Stimulated activated CD4-positive, alpha-beta T cell treated with anti-CD3 and anti-CD28 coated beads, Interleukin-1b, Interleukin-23, amount 100 ng/mL, for 4 hours (primary cell): ENCODE measurements around the gene CEACAM7.
"Not testable (repeated sequence)": the region's sequence is repeated elsewhere in the genome, so short reads cannot be mapped to it uniquely, and the experiment has no call there.

ENCODE experiments used
- DNase-seq, 2 donors: peaks; one replicate each; pipeline ENCODE4 v3.0.0-alpha.2; 2020; ENCODE audit warnings: low read depth in 2 of 2

The CEACAM7 gene

GRCh38 chr19:41688098-41688497 lies at the start of gene CEACAM7:
Gene CEACAM7 (minus strand): TSS chr19:41688270. CDS start chr19:41688165, 105 bp downstream.
- no peak for DNase-seq

DNA sequence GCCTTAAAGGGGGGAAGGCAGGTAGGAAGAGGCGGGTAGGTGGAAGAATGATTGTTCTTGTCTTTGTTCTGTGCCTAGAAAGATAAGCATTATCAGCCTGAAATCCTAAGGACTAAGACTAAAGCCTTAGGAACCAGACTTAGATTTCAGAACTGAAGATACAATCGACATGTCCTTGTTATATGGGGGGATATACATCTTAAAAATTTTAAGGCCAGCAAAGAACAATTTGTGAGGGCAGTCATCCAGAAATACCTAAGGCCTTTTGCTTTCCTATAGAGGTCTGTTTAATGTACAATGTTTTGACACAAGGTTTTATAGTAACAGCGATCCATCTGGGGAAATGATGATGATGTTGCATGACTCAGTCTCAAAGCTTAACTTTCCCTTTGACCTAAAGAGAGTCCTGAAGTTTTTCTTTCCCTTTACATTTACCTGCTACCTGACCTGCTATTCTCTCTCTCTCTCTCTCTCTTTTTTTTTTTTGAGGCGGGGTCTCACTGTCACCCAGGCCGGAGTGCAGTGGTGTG lies 47.1 kb upstream of the CEACAM7 start:
- no peak for DNase-seq

- no peak for DNase-seq
Observed at GRCh38 chr19:41734585-41734984, 46.5 kb upstream of the CEACAM7 start.

- no peak for DNase-seq
Observed at GRCh38 chr19:41734156-41734555, 46.1 kb upstream of the CEACAM7 start.

DNA sequence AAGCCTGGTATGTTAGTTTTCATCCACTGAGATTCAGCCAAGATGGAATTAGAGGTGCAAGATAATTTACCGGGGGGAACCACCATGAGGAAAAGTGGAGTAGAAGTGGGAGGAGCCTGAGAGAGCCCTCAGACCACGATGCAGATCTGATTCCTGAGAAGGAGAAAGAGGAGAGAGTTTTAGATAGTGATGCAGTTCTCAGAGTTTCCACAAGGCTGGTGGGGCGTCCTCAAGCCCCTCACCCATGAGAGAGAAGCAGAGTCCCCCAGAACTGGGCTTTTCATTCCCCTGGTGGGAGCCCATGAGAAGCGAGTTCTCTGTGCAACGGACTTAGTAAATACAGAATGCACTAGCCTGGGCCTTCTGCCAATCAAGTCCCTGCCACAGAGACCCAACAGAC lies 38.4 kb upstream of the CEACAM7 start:
- DNase-seq, result no peak

DNA sequence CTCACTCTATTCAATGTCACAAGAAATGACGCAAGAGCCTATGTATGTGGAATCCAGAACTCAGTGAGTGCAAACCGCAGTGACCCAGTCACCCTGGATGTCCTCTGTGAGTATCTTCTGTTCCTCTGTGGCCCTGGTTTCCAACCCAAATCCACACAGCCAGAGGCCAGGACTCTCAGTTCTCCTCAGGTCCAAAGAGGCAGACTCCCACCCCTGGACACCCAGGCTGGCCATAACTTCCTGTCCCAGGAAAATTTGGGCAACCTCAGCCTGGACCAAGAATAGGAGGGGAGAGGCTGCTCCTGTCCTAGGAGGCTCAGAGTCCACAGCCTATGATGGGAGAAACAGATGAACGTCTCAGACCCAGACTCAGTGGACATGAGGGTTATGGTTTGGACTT lies 32.0 kb upstream of the CEACAM7 start:
- no peak for DNase-seq

DNA sequence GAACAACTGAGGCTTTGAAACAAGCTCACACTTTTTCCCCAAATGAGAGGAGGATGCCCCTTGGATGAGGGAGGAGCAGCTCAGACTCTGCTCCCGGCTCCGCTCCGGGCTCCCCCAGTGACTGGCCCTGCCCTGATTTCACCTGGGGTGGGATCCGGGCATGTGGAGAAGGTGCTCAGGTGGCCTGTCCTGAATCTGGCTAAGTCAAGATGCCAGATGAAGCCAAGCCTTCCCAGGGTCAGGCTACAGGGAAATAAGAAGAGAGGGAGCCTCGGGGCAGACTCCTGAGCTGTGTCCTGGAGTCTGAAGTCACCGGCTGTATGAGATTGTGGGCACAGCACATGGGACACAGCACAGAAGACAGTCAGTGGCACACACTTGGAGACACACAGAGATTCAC lies 30.7 kb upstream of the CEACAM7 start:
- DNase-seq, result no peak

DNA sequence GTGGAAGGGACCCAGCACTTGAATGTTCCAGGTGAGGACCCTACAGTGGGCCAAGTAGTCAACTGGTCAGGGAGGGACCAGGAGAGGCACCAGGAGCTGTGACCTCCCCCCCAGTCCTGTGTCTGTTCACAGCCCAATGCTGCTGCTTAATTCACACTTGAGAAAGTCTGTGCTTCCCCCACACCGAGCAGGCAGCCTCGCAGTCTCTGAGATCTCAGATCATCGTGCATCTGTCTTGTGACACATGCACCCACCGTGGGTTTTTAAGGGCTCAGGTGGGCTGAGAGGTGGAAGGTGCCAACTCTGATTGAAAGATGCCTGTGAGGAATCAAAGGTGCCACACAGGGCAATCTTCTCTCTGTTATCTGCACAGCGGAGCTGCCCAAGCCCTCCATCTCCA lies 26.5 kb upstream of the CEACAM7 start:
- DNase-seq, result no peak

- DNase-seq, result no peak
Observed at GRCh38 chr19:41711376-41712261, 23.5 kb upstream of the CEACAM7 start.

DNA sequence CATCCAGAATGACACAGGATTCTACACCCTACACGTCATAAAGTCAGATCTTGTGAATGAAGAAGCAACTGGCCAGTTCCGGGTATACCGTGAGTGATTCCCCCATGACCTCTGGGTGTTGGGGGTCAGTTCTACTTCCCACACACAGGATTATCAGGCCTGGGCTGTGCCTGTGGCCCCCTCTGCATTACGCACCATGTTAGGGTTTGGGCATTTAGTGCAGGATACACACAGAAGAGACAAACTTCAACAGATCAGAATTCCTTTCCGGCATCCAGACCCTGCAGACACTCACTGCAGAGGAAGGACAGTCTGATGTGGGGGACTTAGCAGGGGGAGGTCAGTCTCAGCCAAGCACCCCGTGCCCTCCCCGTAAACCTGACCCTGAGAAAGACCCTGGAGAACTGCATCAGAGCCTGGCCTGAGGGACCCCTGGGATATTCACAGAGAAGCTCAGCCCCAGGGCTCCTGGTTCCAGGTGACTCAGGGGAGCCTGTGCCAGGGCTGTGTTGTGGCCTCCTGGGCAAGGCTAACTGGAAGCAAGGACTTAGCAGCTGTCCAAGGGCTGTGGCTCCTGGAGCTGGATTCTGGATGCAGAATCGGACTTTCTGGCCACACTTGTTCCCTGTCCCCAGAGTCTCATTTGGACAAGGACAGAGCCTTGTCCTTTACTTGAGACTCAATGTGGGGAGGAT lies 22.0 kb upstream of the CEACAM7 start:
- no peak for DNase-seq

- DNase-seq, result not testable (repeated sequence)
Observed at GRCh38 chr19:41709516-41709915, 21.4 kb upstream of the CEACAM7 start.

- no peak for DNase-seq
Observed at GRCh38 chr19:41708481-41708880, 20.4 kb upstream of the CEACAM7 start, which contains the start of gene CEACAM5. Gene CEACAM5 (plus strand): TSS chr19:41708626. CDS start chr19:41708732, 106 bp downstream.

DNA sequence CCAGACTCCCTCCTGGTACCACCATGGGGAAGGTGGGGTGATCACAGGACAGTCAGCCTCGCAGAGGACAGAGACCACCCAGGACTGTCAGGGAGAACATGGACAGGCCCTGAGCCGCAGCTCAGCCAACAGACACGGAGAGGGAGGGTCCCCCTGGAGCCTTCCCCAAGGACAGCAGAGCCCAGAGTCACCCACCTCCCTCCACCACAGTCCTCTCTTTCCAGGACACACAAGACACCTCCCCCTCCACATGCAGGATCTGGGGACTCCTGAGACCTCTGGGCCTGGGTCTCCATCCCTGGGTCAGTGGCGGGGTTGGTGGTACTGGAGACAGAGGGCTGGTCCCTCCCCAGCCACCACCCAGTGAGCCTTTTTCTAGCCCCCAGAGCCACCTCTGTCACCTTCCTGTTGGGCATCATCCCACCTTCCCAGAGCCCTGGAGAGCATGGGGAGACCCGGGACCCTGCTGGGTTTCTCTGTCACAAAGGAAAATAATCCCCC lies 19.9 kb upstream of the CEACAM7 start:
- DNase-seq, result no peak

DNA sequence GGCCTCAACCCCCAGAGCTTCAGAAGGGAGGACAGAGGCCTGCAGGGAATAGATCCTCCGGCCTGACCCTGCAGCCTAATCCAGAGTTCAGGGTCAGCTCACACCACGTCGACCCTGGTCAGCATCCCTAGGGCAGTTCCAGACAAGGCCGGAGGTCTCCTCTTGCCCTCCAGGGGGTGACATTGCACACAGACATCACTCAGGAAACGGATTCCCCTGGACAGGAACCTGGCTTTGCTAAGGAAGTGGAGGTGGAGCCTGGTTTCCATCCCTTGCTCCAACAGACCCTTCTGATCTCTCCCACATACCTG lies 19.4 kb upstream of the CEACAM7 start:
- no peak for DNase-seq

DNA sequence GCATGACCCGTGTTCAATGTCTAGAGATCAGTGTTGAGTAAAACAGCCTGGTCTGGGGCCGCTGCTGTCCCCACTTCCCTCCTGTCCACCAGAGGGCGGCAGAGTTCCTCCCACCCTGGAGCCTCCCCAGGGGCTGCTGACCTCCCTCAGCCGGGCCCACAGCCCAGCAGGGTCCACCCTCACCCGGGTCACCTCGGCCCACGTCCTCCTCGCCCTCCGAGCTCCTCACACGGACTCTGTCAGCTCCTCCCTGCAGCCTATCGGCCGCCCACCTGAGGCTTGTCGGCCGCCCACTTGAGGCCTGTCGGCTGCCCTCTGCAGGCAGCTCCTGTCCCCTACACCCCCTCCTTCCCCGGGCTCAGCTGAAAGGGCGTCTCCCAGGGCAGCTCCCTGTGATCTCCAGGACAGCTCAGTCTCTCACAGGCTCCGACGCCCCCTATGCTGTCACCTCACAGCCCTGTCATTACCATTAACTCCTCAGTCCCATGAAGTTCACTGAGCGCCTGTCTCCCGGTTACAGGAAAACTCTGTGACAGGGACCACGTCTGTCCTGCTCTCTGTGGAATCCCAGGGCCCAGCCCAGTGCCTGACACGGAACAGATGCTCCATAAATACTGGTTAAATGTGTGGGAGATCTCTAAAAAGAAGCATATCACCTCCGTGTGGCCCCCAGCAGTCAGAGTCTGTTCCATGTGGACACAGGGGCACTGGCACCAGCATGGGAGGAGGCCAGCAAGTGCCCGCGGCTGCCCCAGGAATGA lies 18.9 kb upstream of the CEACAM7 start:
- DNase-seq, result peak; percentile 52 to 62

- peak in 1 of 2 donors; percentile 25 for DNase-seq
Observed at GRCh38 chr19:41705393-41706174, 17.5 kb upstream of the CEACAM7 start.

DNA sequence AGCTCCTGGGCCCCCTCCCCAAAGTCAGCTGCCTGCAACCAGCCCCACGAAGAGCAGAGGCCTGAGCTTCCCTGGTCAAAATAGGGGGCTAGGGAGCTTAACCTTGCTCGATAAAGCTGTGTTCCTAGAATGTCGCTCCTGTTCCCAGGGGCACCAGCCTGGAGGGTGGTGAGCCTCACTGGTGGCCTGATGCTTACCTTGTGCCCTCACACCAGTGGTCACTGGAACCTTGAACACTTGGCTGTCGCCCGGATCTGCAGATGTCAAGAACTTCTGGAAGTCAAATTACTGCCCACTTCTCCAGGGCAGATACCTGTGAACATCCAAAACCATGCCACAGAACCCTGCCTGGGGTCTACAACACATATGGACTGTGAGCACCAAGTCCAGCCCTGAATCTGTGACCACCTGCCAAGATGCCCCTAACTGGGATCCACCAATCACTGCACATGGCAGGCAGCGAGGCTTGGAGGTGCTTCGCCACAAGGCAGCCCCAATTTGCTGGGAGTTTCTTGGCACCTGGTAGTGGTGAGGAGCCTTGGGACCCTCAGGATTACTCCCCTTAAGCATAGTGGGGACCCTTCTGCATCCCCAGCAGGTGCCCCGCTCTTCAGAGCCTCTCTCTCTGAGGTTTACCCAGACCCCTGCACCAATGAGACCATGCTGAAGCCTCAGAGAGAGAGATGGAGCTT lies 15.7 kb upstream of the CEACAM7 start:
- DNase-seq, result no peak

GRCh38 chr19:41702171-41702651 lies 14.1 kb upstream of the CEACAM7 start:
- DNase-seq, result no peak

- DNase-seq, result no peak
Observed at GRCh38 chr19:41701401-41702075, 13.5 kb upstream of the CEACAM7 start.
